Liver (tissue), 9 donors: ENCODE results near the gene RCOR3. TPM values are rescaled to one million over a fixed set of nuclear protein-coding genes. Genes with fewer than 3 reads are reported as not detected.

Experiments
- DNase-seq: peaks from one replicate; pipeline ENCODE4 v3.0.0-alpha.2; 2017; ENCODE audit warnings: low spot score
- H3K27ac ChIP-seq, 2 donors: one replicate each; pipeline ENCODE4 v1.7.0; 2013; ENCODE audit warnings: inconsistent platforms in 2 of 2, low read length in 2 of 2, control low read depth in 1 of 2, low read depth in 1 of 2, mild to moderate bottlenecking in 1 of 2
- H3K27me3 ChIP-seq, 4 donors: one replicate each; pipeline versions ENCODE4 v1.6.1 to v1.7.0; 2013; ENCODE audit warnings: low read length in 3 of 4, inconsistent platforms in 1 of 4, mild to moderate bottlenecking in 1 of 4, moderate library complexity in 1 of 4; ENCODE audit not compliant: control insufficient read depth in 4 of 4, insufficient read depth in 4 of 4
- H3K36me3 ChIP-seq, 4 donors: one replicate each; pipeline versions ENCODE4 v1.6.1 to v1.7.0; 2013; ENCODE audit warnings: low read length in 3 of 4, mild to moderate bottlenecking in 3 of 4, low read depth in 1 of 4, moderate library complexity in 1 of 4; ENCODE audit not compliant: control insufficient read depth in 4 of 4, insufficient read depth in 3 of 4
- H3K4me1 ChIP-seq, 4 donors: one replicate each; pipeline versions ENCODE4 v1.6.1 to v1.7.0; 2013; ENCODE audit warnings: low read length in 3 of 4, mild to moderate bottlenecking in 3 of 4, moderate library complexity in 1 of 4; ENCODE audit not compliant: control insufficient read depth in 4 of 4, insufficient read depth in 4 of 4
- H3K4me3 ChIP-seq, 3 donors: one replicate each; pipeline versions ENCODE4 v1.6.1 to v1.7.0; 2013; ENCODE audit warnings: low read length in 3 of 3, control low read depth in 1 of 3, low read depth in 1 of 3, mild to moderate bottlenecking in 1 of 3
- H3K9ac ChIP-seq, 2 donors: one replicate each; pipeline ENCODE4 v1.7.0; 2013; ENCODE audit warnings: low read length in 2 of 2, mild to moderate bottlenecking in 2 of 2, moderate library complexity in 2 of 2, control low read depth in 1 of 2, low read depth in 1 of 2
- H3K9me3 ChIP-seq, 4 donors: one replicate each; pipeline versions ENCODE4 v1.6.1 to v1.7.0; 2013; ENCODE audit warnings: low read length in 3 of 4; ENCODE audit not compliant: control insufficient read depth in 4 of 4
- EGR1 ChIP-seq, 2 donors: IDR thresholded peaks; 2 replicates each; pipeline ENCODE4 v1.6.1; 2016 to 2018; ENCODE audit warnings: antibody characterized with exemption in 2 of 2, low read depth in 2 of 2
- FOXA1 ChIP-seq: IDR thresholded peaks from 2 replicates; pipeline ENCODE4 v1.6.1; 2016; ENCODE audit warnings: antibody characterized with exemption
- FOXA2 ChIP-seq: IDR thresholded peaks from 2 replicates; pipeline ENCODE4 v1.6.1; 2016; ENCODE audit warnings: antibody characterized with exemption
- GABPA ChIP-seq, 2 donors: IDR thresholded peaks in 1 of 2; conservative IDR thresholded peaks in 1 of 2; 2 replicates each; pipeline ENCODE4 v1.6.1; 2016; ENCODE audit warnings: antibody characterized with exemption in 2 of 2, mild to moderate bottlenecking in 1 of 2, moderate library complexity in 1 of 2
- HNF4A ChIP-seq, 2 donors: conservative IDR thresholded peaks; 2 replicates each; pipeline ENCODE4 v1.6.1; 2016; ENCODE audit warnings: antibody characterized with exemption in 2 of 2, mild to moderate bottlenecking in 2 of 2
- HNF4G ChIP-seq: IDR thresholded peaks from 2 replicates; pipeline ENCODE4 v1.6.1; 2016; ENCODE audit warnings: antibody characterized with exemption
- JUND ChIP-seq, 2 donors: IDR thresholded peaks; 2 replicates each; pipeline ENCODE4 v1.6.1; 2016; ENCODE audit warnings: antibody characterized with exemption in 2 of 2
- NR2F2 ChIP-seq: IDR thresholded peaks from 2 replicates; pipeline ENCODE4 v1.6.1; 2016; ENCODE audit warnings: antibody characterized with exemption
- RAD21 ChIP-seq, 2 donors: IDR thresholded peaks; 2 replicates each; pipeline ENCODE4 v1.6.1; 2016; ENCODE audit warnings: antibody characterized with exemption in 2 of 2, mild to moderate bottlenecking in 2 of 2
- SP1 ChIP-seq: IDR thresholded peaks from 2 replicates; pipeline ENCODE4 v1.6.1; 2018; ENCODE audit warnings: antibody characterized with exemption, mild to moderate bottlenecking
- TAF1 ChIP-seq: conservative IDR thresholded peaks from 2 replicates; pipeline ENCODE4 v1.6.1; 2016; ENCODE audit warnings: antibody characterized with exemption, mild to moderate bottlenecking
- YY1 ChIP-seq: IDR thresholded peaks from 2 replicates; pipeline ENCODE4 v1.6.1; 2016; ENCODE audit warnings: antibody characterized with exemption, mild to moderate bottlenecking
- WGBS: extraction: QIAGEN DNeasy Blood & Tissue Kit; methylation state at CpG from one replicate; pipeline ENCODE4 v1.1.7; 2013; 5-methylcytosine and 5-hydroxymethylcytosine counted together
- polyA plus RNA-seq, 2 donors: library from polyadenylated mRNA; stranded (reverse) in 1 of 2; unstranded in 1 of 2; fragments of 200-250 nt in 1 of 2; fragments of >200 nt in 1 of 2; fragmentation: Nextera tagmentation in 1 of 2; extraction: Ambion mirVana in 1 of 2; gene quantifications; one replicate each; pipeline versions ENCODE4 v1.2.1 to v1.2.3, GENCODE V29; 2013 to 2015
- total RNA-seq, 2 donors: library from RNA; depleted of rRNA; stranded (reverse); fragments of >200 nt; gene quantifications; one replicate each; pipeline ENCODE4 v1.2.3, GENCODE V29; 2014
- TF ChIP-seq, protein P1 (sequence below): IDR thresholded peaks from 2 replicates; pipeline ENCODE4 v1.6.1; 2016; ENCODE audit warnings: antibody characterized with exemption
- TF ChIP-seq, protein P2 (sequence below): IDR thresholded peaks from 2 replicates; pipeline ENCODE4 v1.6.1; 2016; ENCODE audit warnings: antibody characterized with exemption
- TF ChIP-seq, protein P3 (sequence below): fragments of 150-350 bp; IDR thresholded peaks from 2 replicates; pipeline ENCODE4 v1.5.1; 2017; ENCODE audit warnings: improper control_type of control experiment, low read depth, low read length; ENCODE audit not compliant: missing input control
- TF ChIP-seq, protein P4 (sequence below): IDR thresholded peaks from 2 replicates; pipeline ENCODE4 v1.6.1; 2016; ENCODE audit warnings: antibody characterized with exemption, mild to moderate bottlenecking
- TF ChIP-seq, protein P5 (sequence below): IDR thresholded peaks from 2 replicates; pipeline ENCODE4 v1.6.1; 2016; ENCODE audit warnings: antibody characterized with exemption
- donor health status: healthy.
- donor health status: healthy.
- donor health status: healthy.
- donor health status: healthy.
- donor health status: healthy.

The RCOR3 gene
- total and polyA plus RNA-seq, 4 donors: 7.8 to 20.2 (median 13.4) TPM

DNA sequence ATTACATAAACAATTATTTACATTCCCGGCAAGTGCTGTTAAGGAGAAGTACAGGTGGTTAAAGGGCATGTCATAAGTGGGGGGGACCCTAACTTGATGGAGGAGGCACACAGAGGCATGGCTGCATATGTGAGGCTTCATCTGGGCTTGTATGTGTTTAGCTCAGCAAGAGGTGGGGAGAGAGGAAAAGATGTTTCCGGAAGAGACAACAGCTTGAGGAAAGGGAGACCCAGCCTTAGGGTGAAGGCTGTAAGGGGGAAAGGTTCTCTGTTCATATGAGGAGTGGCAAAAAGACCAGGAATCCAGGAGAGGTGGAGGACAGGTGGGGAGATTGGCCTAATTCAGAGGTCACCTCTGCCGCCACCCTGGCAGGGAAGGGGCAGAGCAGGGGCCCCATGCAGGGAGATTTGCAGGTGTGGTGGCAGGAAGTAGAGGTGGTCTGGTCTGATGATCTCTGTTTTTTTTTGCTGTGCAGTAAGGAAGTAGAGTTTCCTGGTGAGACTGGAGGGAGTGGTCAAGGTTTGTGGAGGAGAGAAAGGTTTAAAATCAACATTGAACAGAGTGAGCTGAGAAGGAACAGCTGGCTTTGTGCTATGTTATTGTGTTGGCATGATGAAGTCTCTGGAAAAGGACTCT is 76.5 kb downstream of the RCOR3 start:
- DNase-seq: no peak
- no peaks in the 10 kb centered on the region for H3K36me3 ChIP-seq
- 66% methylated on average over 3 of the region's 3 CpGs for WGBS
- H3K27me3 ChIP-seq: no peaks in the 10 kb centered on the region
- no peak overlapping the region for H3K4me3 ChIP-seq
- no peak overlapping the region for H3K9ac ChIP-seq
- H3K9me3 ChIP-seq: no peaks in the 10 kb centered on the region
- H3K4me1 ChIP-seq: no peaks in the 10 kb centered on the region
- TF ChIP-seq EGR1 (IDR thresholded peaks at IDR 0.05; ENCODE audit: low read depth in 2 of 2) (no peak), HNF4G (no peak), SP1 (no peak), GABPA (IDR thresholded peaks at IDR 0.05 in 1 of 2, conservative IDR thresholded peaks at IDR 0.05 in 1 of 2) (no peak), RAD21 (IDR thresholded peaks at IDR 0.05) (no peak), FOXA2 (no peak), YY1 (no peak), HNF4A (conservative IDR thresholded peaks at IDR 0.05) (no peak), NR2F2 (no peak), FOXA1 (no peak), JUND (IDR thresholded peaks at IDR 0.05) (no peak), TAF1 (no peak)
- TF ChIP-seq, protein P1, sequence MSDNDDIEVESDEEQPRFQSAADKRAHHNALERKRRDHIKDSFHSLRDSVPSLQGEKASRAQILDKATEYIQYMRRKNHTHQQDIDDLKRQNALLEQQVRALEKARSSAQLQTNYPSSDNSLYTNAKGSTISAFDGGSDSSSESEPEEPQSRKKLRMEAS: no peak
- TF ChIP-seq, protein P2, sequence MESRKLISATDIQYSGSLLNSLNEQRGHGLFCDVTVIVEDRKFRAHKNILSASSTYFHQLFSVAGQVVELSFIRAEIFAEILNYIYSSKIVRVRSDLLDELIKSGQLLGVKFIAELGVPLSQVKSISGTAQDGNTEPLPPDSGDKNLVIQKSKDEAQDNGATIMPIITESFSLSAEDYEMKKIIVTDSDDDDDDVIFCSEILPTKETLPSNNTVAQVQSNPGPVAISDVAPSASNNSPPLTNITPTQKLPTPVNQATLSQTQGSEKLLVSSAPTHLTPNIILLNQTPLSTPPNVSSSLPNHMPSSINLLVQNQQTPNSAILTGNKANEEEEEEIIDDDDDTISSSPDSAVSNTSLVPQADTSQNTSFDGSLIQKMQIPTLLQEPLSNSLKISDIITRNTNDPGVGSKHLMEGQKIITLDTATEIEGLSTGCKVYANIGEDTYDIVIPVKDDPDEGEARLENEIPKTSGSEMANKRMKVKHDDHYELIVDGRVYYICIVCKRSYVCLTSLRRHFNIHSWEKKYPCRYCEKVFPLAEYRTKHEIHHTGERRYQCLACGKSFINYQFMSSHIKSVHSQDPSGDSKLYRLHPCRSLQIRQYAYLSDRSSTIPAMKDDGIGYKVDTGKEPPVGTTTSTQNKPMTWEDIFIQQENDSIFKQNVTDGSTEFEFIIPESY: no peak
- TF ChIP-seq, protein P3, sequence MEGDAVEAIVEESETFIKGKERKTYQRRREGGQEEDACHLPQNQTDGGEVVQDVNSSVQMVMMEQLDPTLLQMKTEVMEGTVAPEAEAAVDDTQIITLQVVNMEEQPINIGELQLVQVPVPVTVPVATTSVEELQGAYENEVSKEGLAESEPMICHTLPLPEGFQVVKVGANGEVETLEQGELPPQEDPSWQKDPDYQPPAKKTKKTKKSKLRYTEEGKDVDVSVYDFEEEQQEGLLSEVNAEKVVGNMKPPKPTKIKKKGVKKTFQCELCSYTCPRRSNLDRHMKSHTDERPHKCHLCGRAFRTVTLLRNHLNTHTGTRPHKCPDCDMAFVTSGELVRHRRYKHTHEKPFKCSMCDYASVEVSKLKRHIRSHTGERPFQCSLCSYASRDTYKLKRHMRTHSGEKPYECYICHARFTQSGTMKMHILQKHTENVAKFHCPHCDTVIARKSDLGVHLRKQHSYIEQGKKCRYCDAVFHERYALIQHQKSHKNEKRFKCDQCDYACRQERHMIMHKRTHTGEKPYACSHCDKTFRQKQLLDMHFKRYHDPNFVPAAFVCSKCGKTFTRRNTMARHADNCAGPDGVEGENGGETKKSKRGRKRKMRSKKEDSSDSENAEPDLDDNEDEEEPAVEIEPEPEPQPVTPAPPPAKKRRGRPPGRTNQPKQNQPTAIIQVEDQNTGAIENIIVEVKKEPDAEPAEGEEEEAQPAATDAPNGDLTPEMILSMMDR: no peak
- TF ChIP-seq, protein P4, sequence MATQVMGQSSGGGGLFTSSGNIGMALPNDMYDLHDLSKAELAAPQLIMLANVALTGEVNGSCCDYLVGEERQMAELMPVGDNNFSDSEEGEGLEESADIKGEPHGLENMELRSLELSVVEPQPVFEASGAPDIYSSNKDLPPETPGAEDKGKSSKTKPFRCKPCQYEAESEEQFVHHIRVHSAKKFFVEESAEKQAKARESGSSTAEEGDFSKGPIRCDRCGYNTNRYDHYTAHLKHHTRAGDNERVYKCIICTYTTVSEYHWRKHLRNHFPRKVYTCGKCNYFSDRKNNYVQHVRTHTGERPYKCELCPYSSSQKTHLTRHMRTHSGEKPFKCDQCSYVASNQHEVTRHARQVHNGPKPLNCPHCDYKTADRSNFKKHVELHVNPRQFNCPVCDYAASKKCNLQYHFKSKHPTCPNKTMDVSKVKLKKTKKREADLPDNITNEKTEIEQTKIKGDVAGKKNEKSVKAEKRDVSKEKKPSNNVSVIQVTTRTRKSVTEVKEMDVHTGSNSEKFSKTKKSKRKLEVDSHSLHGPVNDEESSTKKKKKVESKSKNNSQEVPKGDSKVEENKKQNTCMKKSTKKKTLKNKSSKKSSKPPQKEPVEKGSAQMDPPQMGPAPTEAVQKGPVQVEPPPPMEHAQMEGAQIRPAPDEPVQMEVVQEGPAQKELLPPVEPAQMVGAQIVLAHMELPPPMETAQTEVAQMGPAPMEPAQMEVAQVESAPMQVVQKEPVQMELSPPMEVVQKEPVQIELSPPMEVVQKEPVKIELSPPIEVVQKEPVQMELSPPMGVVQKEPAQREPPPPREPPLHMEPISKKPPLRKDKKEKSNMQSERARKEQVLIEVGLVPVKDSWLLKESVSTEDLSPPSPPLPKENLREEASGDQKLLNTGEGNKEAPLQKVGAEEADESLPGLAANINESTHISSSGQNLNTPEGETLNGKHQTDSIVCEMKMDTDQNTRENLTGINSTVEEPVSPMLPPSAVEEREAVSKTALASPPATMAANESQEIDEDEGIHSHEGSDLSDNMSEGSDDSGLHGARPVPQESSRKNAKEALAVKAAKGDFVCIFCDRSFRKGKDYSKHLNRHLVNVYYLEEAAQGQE: no peak
- TF ChIP-seq, protein P5, sequence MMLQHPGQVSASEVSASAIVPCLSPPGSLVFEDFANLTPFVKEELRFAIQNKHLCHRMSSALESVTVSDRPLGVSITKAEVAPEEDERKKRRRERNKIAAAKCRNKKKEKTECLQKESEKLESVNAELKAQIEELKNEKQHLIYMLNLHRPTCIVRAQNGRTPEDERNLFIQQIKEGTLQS: no peak
- no peak overlapping the region for H3K27ac ChIP-seq
